H9 (cell line): ENCODE measurements around the gene TUBGCP5. TPM values are rescaled to one million over a fixed set of nuclear protein-coding genes. Genes with fewer than 3 reads are reported as not detected.

Experiments
- DNase-seq: peaks from one replicate; pipeline ENCODE4 v3.0.0-alpha.2; 2017
- H2AFZ ChIP-seq: one replicate; pipeline ENCODE4 v1.6.1; 2013; ENCODE audit warnings: mild to moderate bottlenecking, low read length, control low read depth, moderate library complexity
- H2AK5ac ChIP-seq: 2 replicates; pipeline ENCODE4 v1.6.1; 2013; ENCODE audit warnings: low read length, control low read depth, mixed read lengths; ENCODE audit not compliant: insufficient read length
- H2BK120ac ChIP-seq: one replicate; pipeline ENCODE4 v1.6.1; 2013; ENCODE audit warnings: low read depth, mild to moderate bottlenecking, low read length, control low read depth, inconsistent platforms; ENCODE audit not compliant: poor library complexity, severe bottlenecking
- H2BK12ac ChIP-seq: 2 replicates; pipeline ENCODE4 v1.6.1; 2013; ENCODE audit warnings: low read length, control low read depth, mixed read lengths, low read depth; ENCODE audit not compliant: insufficient read length
- H2BK15ac ChIP-seq: 2 replicates; pipeline ENCODE4 v1.6.1; 2013; ENCODE audit warnings: low read depth, low read length, control low read depth
- H2BK20ac ChIP-seq: one replicate; pipeline ENCODE4 v1.6.1; 2013; ENCODE audit warnings: low read depth, mild to moderate bottlenecking, low read length, control low read depth, inconsistent platforms; ENCODE audit not compliant: poor library complexity, severe bottlenecking
- H2BK5ac ChIP-seq: 2 replicates; pipeline ENCODE4 v1.6.1; 2013; ENCODE audit warnings: low read length, control low read depth, mixed read lengths; ENCODE audit not compliant: insufficient read length
- H3K14ac ChIP-seq: 2 replicates; pipeline ENCODE4 v1.6.1; 2013; ENCODE audit warnings: low read length, control low read depth; ENCODE audit not compliant: insufficient read depth
- H3K18ac ChIP-seq: 2 replicates; pipeline ENCODE4 v1.6.1; 2013; ENCODE audit warnings: low read depth, mild to moderate bottlenecking, mixed read lengths, low read length, control low read depth; ENCODE audit not compliant: insufficient read length
- H3K23ac ChIP-seq: 2 replicates; pipeline ENCODE4 v1.6.1; 2013; ENCODE audit warnings: low read length, control low read depth, mixed read lengths, low read depth; ENCODE audit not compliant: insufficient read length
- H3K23me2 ChIP-seq: 2 replicates; pipeline ENCODE4 v1.6.1; 2013; ENCODE audit warnings: low read depth, mild to moderate bottlenecking, mixed read lengths, low read length, control low read depth; ENCODE audit not compliant: insufficient read length, poor library complexity, severe bottlenecking
- H3K27ac ChIP-seq: 2 replicates; pipeline ENCODE4 v1.5.1; 2013; ENCODE audit warnings: low read length, control low read depth, mixed read lengths, low read depth; ENCODE audit not compliant: insufficient read length
- H3K27me3 ChIP-seq: 2 replicates; pipeline ENCODE4 v1.6.1; 2013; ENCODE audit warnings: low read length, control low read depth, inconsistent platforms; ENCODE audit not compliant: insufficient read depth
- H3K4ac ChIP-seq: 2 replicates; pipeline ENCODE4 v1.6.1; 2013; ENCODE audit warnings: low read depth, mild to moderate bottlenecking, control low read depth, inconsistent platforms, low read length, moderate library complexity
- H3K4me1 ChIP-seq: 2 replicates; pipeline ENCODE4 v1.6.1; 2013; ENCODE audit warnings: low read length, control low read depth, inconsistent platforms; ENCODE audit not compliant: insufficient read depth
- H3K4me2 ChIP-seq: 2 replicates; pipeline ENCODE4 v1.6.1; 2013; ENCODE audit warnings: low read length, control low read depth, mixed read lengths; ENCODE audit not compliant: insufficient read length, insufficient read depth
- H3K56ac ChIP-seq: 2 replicates; pipeline ENCODE4 v1.6.1; 2013; ENCODE audit warnings: low read depth, mild to moderate bottlenecking, mixed read lengths, low read length, control low read depth; ENCODE audit not compliant: insufficient read length
- H3K79me1 ChIP-seq: 2 replicates; pipeline ENCODE4 v1.6.1; 2013; ENCODE audit warnings: low read depth, mild to moderate bottlenecking, moderate library complexity, low read length, control low read depth, inconsistent platforms; ENCODE audit not compliant: insufficient read depth, poor library complexity, severe bottlenecking
- H3K79me2 ChIP-seq: 2 replicates; pipeline ENCODE4 v1.6.1; 2013; ENCODE audit warnings: low read length, control low read depth, inconsistent platforms; ENCODE audit not compliant: insufficient read depth
- H3K9ac ChIP-seq: 2 replicates; pipeline ENCODE4 v1.6.1; 2013; ENCODE audit warnings: low read length, control low read depth, mixed read lengths; ENCODE audit not compliant: insufficient read length; ENCODE audit errors: extremely low read depth
- H3K9me3 ChIP-seq: one replicate; pipeline ENCODE4 v1.6.1; 2013; ENCODE audit warnings: low read depth, low read length, inconsistent platforms; ENCODE audit not compliant: control insufficient read depth
- H3T11ph ChIP-seq: one replicate; pipeline ENCODE4 v1.6.1; 2013; ENCODE audit warnings: mild to moderate bottlenecking, low read length, control low read depth, inconsistent platforms
- H4K20me1 ChIP-seq: one replicate; pipeline ENCODE4 v1.6.1; 2013; ENCODE audit not compliant: control insufficient read depth, insufficient read length, insufficient read depth
- H4K5ac ChIP-seq: 2 replicates; pipeline ENCODE4 v1.6.1; 2013; ENCODE audit warnings: low read depth, mild to moderate bottlenecking, mixed read lengths, low read length, control low read depth; ENCODE audit not compliant: insufficient read length
- H4K8ac ChIP-seq: replicated peaks from 2 replicates; pipeline ENCODE4 v1.6.1; 2013; ENCODE audit warnings: low read length, control low read depth, mixed read lengths, low read depth; ENCODE audit not compliant: insufficient read length
- H4K91ac ChIP-seq: 2 replicates; pipeline ENCODE4 v1.6.1; 2013; ENCODE audit warnings: low read depth, mild to moderate bottlenecking, moderate library complexity, mixed read lengths, low read length, control low read depth; ENCODE audit not compliant: insufficient read length
- H3K27ac Mint-ChIP-seq, 3 experiments: 2 replicates in 2 of 3; 3 replicates in 1 of 3; pipeline ENCODE4 v1.8.0; 2020 to 2021; ENCODE audit warnings: mixed read lengths in 3 of 3, mild to moderate bottlenecking in 1 of 3, moderate library complexity in 1 of 3
- H3K27me3 Mint-ChIP-seq: 2 replicates; pipeline ENCODE4 v1.8.0; 2021; ENCODE audit warnings: low read depth, mild to moderate bottlenecking, moderate library complexity, mixed read lengths
- H3K36me3 Mint-ChIP-seq, 3 experiments: 2 replicates in 2 of 3; 3 replicates in 1 of 3; pipeline ENCODE4 v1.8.0; 2020 to 2021; ENCODE audit warnings: low read depth in 3 of 3, mixed read lengths in 3 of 3; ENCODE audit not compliant: insufficient read depth in 1 of 3
- H3K4me1 Mint-ChIP-seq, 2 experiments: 2 replicates each; pipeline ENCODE4 v1.8.0; 2020; ENCODE audit warnings: mixed read lengths in 2 of 2
- H3K4me3 Mint-ChIP-seq, 2 experiments: 2 replicates in 1 of 2; 3 replicates in 1 of 2; pipeline ENCODE4 v1.8.0; 2020 to 2021; ENCODE audit warnings: mild to moderate bottlenecking in 2 of 2, mixed read lengths in 2 of 2, moderate library complexity in 1 of 2
- H3K9me3 Mint-ChIP-seq, 2 experiments: 2 replicates in 1 of 2; 3 replicates in 1 of 2; pipeline ENCODE4 v1.8.0; 2020; ENCODE audit warnings: mild to moderate bottlenecking in 2 of 2, mixed read lengths in 2 of 2, moderate library complexity in 1 of 2
- WGBS: extraction: QIAGEN DNeasy Blood & Tissue Kit; methylation state at CpG from one replicate; pipeline ENCODE4 v1.1.7; 2013; ENCODE audit warnings: missing lambda C conversion rate, low lambda C conversion rate, mixed read lengths; ENCODE audit not compliant: insufficient read length; ENCODE audit errors: extremely low coverage; 5-methylcytosine and 5-hydroxymethylcytosine counted together
- total RNA-seq: library from RNA; stranded (reverse); gene quantifications from 2 replicates; pipeline ENCODE4 v1.2.1, GENCODE V29; 2021
- TF ChIP-seq, protein P1 (sequence below): fragments of 200-600 bp; sonication (generic); conservative IDR thresholded peaks from 3 replicates; pipeline ENCODE4 v1.8.0; 2021; ENCODE audit warnings: antibody characterized with exemption, mild to moderate bottlenecking

TUBGCP5 gene
- total RNA-seq, 1 experiment from 2014 or later, result 15.3 TPM

DNA sequence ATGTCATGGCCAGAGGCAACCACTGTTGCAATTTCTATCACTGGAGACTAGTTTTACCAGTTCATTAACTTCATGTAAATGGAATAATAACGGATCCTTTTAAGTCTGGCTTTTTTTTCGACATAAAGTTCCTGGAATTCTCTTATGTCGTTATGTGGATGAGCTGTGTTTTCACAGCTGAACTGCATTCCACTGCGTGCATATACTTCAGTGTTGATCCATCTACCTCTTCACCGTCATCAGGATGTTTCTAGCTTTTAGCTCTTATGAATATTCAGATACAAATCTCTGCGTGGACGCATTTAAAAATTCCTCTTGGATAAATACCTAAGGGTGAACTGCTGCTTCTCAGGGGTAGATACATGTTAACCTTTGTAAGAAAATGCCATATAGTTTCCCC is 43.6 kb downstream of the TUBGCP5 start:
- Histone ChIP-seq H3K18ac (no peak overlapping the region), H2BK5ac (no peak overlapping the region), H3K4ac (no peak overlapping the region), H3K23me2 (no peaks in the 10 kb centered on the region), H2AFZ (no peak overlapping the region), H2BK120ac (no peak overlapping the region), H2BK15ac (no peak overlapping the region), H4K91ac (no peak overlapping the region), H3T11ph (no peak overlapping the region), H3K27me3 (no peaks in the 10 kb centered on the region), H4K20me1 (no peaks in the 10 kb centered on the region), H3K79me2 (no peaks in the 10 kb centered on the region), H4K5ac (no peak overlapping the region), H2AK5ac (no peak overlapping the region), H3K9me3 (no peaks in the 10 kb centered on the region), H2BK12ac (no peak overlapping the region), H3K4me2 (no peak overlapping the region), H2BK20ac (no peak overlapping the region), H3K56ac (no peak overlapping the region), H3K27ac (no peak overlapping the region), H3K9ac (no peak overlapping the region), H3K14ac (no peak overlapping the region), H3K79me1 (no peaks in the 10 kb centered on the region), H4K8ac (no peak overlapping the region), H3K4me1 (no peaks in the 10 kb centered on the region), H3K23ac (no peak overlapping the region)
- Mint-ChIP-seq H3K27me3 (no peaks in the 10 kb centered on the region), H3K36me3 (peaks cover 3 to 31% (median 6%) of the 10 kb centered on the region in 3 experiments; a peak in 5 of 7 replicates), H3K27ac (no peak overlapping the region), H3K4me1 (peaks cover 0 to 5% of the 10 kb centered on the region in 2 experiments; a peak in 2 of 4 replicates), H3K9me3 (no peaks in the 10 kb centered on the region), H3K4me3 (no peak overlapping the region)
- no peak for DNase-seq
- WGBS, result no CpG with 5 or more reads among the region's 7 CpGs
- TF ChIP-seq, protein P1, sequence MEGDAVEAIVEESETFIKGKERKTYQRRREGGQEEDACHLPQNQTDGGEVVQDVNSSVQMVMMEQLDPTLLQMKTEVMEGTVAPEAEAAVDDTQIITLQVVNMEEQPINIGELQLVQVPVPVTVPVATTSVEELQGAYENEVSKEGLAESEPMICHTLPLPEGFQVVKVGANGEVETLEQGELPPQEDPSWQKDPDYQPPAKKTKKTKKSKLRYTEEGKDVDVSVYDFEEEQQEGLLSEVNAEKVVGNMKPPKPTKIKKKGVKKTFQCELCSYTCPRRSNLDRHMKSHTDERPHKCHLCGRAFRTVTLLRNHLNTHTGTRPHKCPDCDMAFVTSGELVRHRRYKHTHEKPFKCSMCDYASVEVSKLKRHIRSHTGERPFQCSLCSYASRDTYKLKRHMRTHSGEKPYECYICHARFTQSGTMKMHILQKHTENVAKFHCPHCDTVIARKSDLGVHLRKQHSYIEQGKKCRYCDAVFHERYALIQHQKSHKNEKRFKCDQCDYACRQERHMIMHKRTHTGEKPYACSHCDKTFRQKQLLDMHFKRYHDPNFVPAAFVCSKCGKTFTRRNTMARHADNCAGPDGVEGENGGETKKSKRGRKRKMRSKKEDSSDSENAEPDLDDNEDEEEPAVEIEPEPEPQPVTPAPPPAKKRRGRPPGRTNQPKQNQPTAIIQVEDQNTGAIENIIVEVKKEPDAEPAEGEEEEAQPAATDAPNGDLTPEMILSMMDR, result no peak
